Transverse colon (tissue), 3 donors: Measurements from ENCODE around the gene TGIF2.

Source experiments
- EP300 ChIP-seq: sonication (generic); formaldehyde crosslinking; IDR thresholded peaks from one replicate; pipeline ENCODE4 v1.6.1; 2017; ENCODE audit warnings: antibody characterized with exemption, low read depth
- TF ChIP-seq, protein P1 (sequence below), 5 experiments: fragments of 200-600 bp in 3 of 5; fragments of 450-650 bp in 2 of 5; sonication (generic) in 3 of 5; IDR thresholded peaks; 1 replicate in 2 of 5; 2 replicates in 3 of 5; pipeline ENCODE4 v1.5.1; 2016 to 2017; ENCODE audit warnings: antibody characterized with exemption in 5 of 5, inconsistent platforms in 3 of 5, mild to moderate bottlenecking in 2 of 5, moderate library complexity in 1 of 5

DNA sequence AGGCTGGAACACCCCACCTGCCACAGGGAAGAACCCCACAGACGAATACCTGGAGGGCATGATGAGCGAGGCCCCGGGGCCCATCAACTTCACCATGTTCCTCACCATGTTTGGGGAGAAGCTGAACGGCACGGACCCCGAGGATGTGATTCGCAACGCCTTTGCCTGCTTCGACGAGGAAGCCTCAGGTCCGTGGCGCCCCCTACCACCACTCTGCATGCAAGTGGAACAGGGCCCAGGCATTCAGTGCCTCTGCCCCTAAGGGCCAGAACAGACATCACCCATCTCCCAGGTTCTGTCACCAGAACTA lies 25.4 kb upstream of the TGIF2 start:
- TF ChIP-seq, protein P1, sequence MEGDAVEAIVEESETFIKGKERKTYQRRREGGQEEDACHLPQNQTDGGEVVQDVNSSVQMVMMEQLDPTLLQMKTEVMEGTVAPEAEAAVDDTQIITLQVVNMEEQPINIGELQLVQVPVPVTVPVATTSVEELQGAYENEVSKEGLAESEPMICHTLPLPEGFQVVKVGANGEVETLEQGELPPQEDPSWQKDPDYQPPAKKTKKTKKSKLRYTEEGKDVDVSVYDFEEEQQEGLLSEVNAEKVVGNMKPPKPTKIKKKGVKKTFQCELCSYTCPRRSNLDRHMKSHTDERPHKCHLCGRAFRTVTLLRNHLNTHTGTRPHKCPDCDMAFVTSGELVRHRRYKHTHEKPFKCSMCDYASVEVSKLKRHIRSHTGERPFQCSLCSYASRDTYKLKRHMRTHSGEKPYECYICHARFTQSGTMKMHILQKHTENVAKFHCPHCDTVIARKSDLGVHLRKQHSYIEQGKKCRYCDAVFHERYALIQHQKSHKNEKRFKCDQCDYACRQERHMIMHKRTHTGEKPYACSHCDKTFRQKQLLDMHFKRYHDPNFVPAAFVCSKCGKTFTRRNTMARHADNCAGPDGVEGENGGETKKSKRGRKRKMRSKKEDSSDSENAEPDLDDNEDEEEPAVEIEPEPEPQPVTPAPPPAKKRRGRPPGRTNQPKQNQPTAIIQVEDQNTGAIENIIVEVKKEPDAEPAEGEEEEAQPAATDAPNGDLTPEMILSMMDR (IDR thresholded peaks at IDR 0.05) = no peak
- TF ChIP-seq EP300 = no peak
